HuH-7.5 (cell line): ENCODE data around the gene DGKG.

Source experiments
- DNase-seq: peaks from one replicate; pipeline ENCODE4 v3.0.0; 2011; ENCODE audit warnings: low spot score

The DGKG gene

DNA sequence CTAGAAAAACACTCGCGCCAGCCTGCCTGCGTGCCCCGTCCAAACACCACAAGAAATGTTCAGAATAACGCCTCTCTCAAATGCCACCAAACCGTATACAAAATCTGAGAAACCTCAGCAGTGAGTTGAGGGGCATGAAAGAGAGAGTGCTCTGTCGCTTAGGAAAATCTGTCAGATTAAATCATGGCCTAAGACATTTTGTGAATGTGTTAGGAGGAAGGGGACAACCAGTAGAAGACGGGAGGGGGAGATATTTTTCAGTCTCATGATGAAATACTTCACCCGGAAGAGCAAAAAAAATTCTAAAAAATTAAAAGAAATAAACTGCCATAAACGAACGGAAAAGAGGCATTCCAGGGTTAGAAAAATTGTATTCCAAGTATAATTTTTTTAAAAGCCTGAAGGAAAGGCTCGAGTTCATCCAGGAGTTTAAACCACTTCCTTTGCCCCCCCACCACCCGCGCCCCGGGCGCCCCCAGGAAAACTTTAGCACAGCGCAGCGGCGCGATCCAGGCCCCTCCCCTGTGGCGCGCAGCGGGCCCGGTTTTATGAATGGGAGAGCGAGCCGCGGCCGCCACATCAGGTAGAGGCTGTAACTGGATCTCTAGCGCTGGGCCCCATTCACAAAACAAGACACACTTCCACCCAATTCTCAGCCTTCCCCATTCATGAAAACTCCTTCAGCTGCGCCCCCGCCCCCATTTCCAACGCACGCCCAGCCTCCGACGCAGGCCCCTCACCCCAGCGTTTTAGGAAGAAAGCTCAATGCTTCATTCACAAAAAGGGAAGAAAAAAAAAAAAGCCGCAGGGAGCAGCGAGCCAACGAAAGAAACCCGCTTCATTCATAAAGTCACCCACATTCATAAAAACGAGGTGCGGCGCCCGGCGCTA, 254.6 kb downstream of the DGKG start:
- peak; percentile 65 for DNase-seq

DNA sequence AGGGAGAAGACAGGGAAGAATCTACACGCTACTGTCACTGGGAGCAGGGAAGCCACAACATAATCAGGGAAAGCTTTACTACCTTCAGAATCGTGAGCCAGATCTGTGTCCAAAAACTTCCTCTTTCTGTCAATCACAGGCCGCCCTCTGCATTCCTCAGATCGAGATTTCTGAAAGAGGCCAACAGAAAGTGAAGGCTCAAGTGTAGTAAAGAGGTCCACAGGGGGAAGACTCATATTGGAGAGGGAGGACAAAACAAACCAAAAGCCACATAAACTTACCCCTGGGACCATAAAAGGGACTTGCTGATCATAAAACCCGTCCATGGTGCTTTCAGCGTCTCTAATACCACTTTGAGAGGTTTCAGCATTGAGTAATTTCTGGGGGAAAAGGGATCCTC, 256.5 kb downstream of the DGKG start:
- DNase-seq = no peak

DNA sequence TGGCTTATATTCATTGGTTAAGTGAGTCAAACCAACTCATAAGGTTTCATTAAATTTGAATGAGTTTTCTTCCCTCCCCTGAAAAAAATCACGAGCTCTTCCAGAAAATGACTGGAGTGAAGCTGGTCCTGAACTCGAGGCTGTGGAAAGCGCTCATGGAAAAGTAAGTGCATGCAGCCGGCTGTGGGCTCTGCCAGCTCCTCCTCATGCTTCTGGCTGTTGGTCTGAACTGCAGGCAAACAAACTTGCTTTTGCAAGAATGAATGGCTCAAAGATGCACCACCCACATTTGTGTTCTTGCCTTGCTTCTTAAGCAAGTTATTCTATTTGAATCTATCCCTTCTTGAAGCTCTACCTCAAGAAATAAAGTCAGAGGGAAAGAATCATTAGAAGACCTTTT, 259.3 kb downstream of the DGKG start:
- DNase-seq = no peak

DNA sequence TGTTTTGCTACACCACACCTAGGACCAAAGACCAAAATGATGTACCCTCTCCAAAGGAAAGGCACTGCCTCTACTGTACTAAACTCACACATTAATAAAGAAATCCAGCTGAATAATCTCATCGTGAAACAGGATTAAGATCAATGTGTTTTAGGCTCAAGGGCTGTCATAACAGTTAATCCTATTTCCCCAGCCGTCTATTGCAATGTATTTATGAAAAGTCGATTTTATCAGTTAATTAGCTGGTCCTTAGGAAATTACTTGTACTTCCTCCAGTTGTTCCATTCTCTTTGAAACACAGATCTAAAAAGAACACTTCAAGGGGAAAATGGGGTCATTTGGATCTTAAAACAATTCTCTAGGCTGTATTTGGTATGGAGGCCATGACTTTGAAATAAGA, 261.6 kb downstream of the DGKG start:
- DNase-seq = no peak

DNA sequence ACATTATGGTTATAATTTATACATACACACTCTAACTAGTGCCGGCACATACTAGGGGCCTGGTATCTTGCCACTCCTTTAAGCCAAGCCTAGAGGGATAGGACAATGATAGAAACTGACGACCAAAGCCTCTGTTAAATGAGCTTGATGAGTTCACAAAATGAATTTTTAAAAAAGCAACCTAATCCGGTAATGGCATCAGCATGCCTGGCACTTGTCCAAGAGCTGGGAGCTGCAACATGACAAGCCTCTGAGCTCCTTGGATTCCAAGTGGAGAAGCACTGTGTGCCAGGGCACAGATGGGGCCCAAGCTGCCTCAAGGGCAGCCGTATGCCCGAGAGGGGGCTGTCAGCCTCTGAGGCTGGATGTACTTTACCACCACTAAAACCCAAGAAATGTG, 262.9 kb downstream of the DGKG start:
- DNase-seq = no peak

DNA sequence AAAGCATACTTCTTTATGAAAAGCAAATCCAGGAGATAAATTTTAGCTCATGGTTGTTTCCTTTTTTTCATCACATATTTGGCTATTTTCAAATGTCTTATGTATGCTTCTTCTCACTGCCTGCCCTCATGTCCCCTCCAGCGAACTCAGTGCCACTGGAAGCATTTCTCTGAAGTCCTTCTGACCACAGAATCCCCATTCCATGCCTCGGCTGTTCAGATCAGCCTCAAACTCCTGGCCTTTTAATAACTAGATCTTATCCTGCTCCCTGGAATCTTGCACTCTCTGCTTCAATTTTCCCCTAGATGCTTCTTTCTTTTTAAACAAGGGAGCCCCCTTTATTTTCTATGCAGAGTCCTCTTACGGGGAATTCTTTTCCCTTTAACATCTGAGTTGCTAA, 263.3 kb downstream of the DGKG start:
- no peak for DNase-seq

DNA sequence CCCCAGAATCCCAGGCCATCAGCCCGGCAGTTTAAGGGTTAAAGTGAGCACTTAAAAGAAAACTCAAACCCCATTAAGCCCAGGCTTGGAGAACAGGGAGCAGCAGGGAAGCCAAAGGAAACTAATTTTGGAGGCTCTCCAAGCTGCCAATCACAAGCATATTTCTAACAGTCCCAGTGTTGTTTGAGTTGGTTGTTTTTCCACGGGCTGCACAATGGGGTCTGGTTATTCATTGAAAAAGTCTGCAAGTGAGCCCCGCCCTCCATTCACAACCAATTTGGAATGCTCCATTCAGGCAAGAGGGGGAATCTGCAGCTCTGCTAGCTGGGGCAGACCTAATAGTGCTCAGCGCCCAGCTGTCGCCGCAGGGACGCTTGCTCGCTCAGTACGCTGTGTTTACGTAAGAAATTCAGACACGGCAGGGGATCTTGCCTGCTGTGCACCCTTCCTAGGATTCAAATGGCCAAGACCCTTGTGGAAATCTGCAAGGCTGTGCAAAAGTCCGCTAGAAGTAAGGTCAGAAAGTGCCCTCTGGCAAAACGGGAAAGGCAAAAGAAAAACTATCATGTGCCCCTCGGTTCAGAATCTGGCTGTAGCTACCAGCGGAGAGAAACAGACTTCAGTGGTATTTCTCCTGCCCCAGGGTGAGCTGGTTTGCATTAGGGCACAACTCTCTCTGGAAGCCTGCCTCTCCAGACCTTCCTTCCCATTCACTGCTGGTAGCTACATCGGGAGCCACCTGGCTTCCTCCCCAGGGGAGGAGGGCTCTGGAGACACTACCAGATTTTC, 264.2 kb downstream of the DGKG start:
- DNase-seq = peak; percentile 69

DNA sequence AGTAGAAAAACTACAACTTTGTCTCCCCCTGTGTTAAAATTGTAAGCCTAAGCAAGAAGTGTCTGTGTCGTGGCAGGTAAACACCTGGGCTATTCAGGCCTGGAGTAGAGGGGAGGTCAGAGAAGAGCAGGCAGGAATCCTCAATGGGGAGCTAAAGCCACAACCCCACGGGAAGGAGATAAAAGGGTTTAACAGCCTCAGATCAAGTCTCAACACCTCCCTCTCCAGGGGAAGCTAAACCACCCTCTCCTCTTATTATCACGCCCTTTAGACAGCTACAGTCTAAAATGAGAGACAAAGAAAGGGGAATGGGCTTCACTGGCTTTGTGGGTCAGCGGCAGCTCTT, 264.7 kb downstream of the DGKG start:
- DNase-seq = no peak
